Ascending aorta (tissue), 2 donors: ENCODE measurements around the gene PEX19. TPM values are rescaled to one million over a fixed set of nuclear protein-coding genes. Genes with fewer than 3 reads are reported as not detected.

ENCODE experiments used
- DNase-seq, 2 donors: peaks; one replicate each; pipeline ENCODE4 v3.0.0-alpha.2; 2019; ENCODE audit warnings: low spot score in 2 of 2
- H3K27ac ChIP-seq, 2 donors: fragments of 200-600 bp; sonication (generic); one replicate each; pipeline ENCODE4 v1.5.1; 2016 to 2017; ENCODE audit warnings: mild to moderate bottlenecking in 1 of 2
- H3K27me3 ChIP-seq: fragments of 200-600 bp; sonication (generic); one replicate; pipeline ENCODE4 v1.5.1; 2017
- H3K36me3 ChIP-seq, 2 donors: fragments of 200-600 bp; sonication (generic); one replicate each; pipeline ENCODE4 v1.5.1; 2016
- H3K4me1 ChIP-seq, 2 donors: fragments of 200-600 bp; sonication (generic); one replicate each; pipeline ENCODE4 v1.5.1; 2016 to 2017; ENCODE audit warnings: mild to moderate bottlenecking in 1 of 2
- H3K4me3 ChIP-seq, 2 donors: fragments of 200-600 bp; sonication (generic); one replicate each; pipeline ENCODE4 v1.5.1; 2016 to 2017; ENCODE audit warnings: mild to moderate bottlenecking in 1 of 2
- H3K9me3 ChIP-seq, 2 donors: fragments of 200-600 bp; sonication (generic); one replicate each; pipeline ENCODE4 v1.5.1; 2016
- CTCF ChIP-seq, 3 experiments: fragments of 200-600 bp in 2 of 3; fragments of 450-650 bp in 1 of 3; sonication (generic) in 2 of 3; IDR thresholded peaks; one replicate each; pipeline ENCODE4 v1.5.1; 2016 to 2019; ENCODE audit warnings: antibody characterized with exemption in 3 of 3, mild to moderate bottlenecking in 1 of 3, moderate library complexity in 1 of 3
- intact Hi-C: fragments of 100-400 bp; cut with DNase I; formaldehyde crosslinking; loops from one replicate; pipeline ENCODE4 v1.15.1; 2023
- total RNA-seq: library from RNA; depleted of rRNA; stranded (reverse); fragments of >200 nt; gene quantifications from one replicate; pipeline ENCODE4 v1.1.0, GENCODE V29; 2016

The PEX19 gene
- total RNA-seq, 1 donor from 2014 or later, result 36.6 TPM

- Histone ChIP-seq H3K27ac (no peak overlapping the region), H3K36me3 (peaks cover 55 to 59% of the 10 kb centered on the region in 2 donors), H3K27me3 (no peaks in the 10 kb centered on the region), H3K9me3 (no peaks in the 10 kb centered on the region), H3K4me3 (no peak overlapping the region), H3K4me1 (no peaks in the 10 kb centered on the region)
- no peak for DNase-seq
- TF ChIP-seq CTCF (IDR thresholded peaks at IDR 0.05), result no peak
- intact Hi-C loops, result no loop called here
Observed at GRCh38 chr1:160277987-160278386, 6.9 kb downstream of the PEX19 start.

GRCh38 chr1:160277330-160277729 lies 7.6 kb downstream of the PEX19 start:
- Histone ChIP-seq H3K27ac (no peak overlapping the region), H3K4me3 (no peak overlapping the region), H3K36me3 (peaks cover 54% of the 10 kb centered on the region in 2 donors), H3K27me3 (no peaks in the 10 kb centered on the region), H3K4me1 (no peaks in the 10 kb centered on the region), H3K9me3 (no peaks in the 10 kb centered on the region)
- intact Hi-C loops, result no loop called here
- DNase-seq, result no peak
- TF ChIP-seq CTCF (IDR thresholded peaks at IDR 0.05), result no peak

- intact Hi-C loops, result no loop called here
- H3K4me3 ChIP-seq, result no peak overlapping the region
- H3K4me1 ChIP-seq, result no peaks in the 10 kb centered on the region
- H3K9me3 ChIP-seq, result no peaks in the 10 kb centered on the region
- H3K27me3 ChIP-seq, result no peaks in the 10 kb centered on the region
- no peaks in the 10 kb centered on the region for H3K36me3 ChIP-seq
- no peak overlapping the region for H3K27ac ChIP-seq
- DNase-seq, result no peak
- no peak for TF ChIP-seq CTCF (IDR thresholded peaks at IDR 0.05)
Observed at GRCh38 chr1:160271025-160271424, 13.9 kb downstream of the PEX19 start.

GRCh38 chr1:160267284-160267991 lies 17.5 kb downstream of the PEX19 start:
- TF ChIP-seq CTCF (IDR thresholded peaks at IDR 0.05), result no peak
- DNase-seq, result no peak
- intact Hi-C loops, result no loop called here

GRCh38 chr1:160264795-160265307 lies 20.1 kb downstream of the PEX19 start:
- H3K4me3 ChIP-seq, result no peak overlapping the region
- no peak overlapping the region for H3K27ac ChIP-seq
- no peak for DNase-seq
- peaks cover 0 to 13% of the 10 kb centered on the region in 2 donors for H3K4me1 ChIP-seq
- TF ChIP-seq CTCF (IDR thresholded peaks at IDR 0.05), result no peak
- no peaks in the 10 kb centered on the region for H3K27me3 ChIP-seq
- H3K36me3 ChIP-seq, result no peaks in the 10 kb centered on the region
- intact Hi-C loops, result loop anchor here (5.0 kb wide), 4 partner anchors 58 to 892 kb away; partner anchors contain the start of genes PEA15, PIGM and USP21
- no peaks in the 10 kb centered on the region for H3K9me3 ChIP-seq

More at GRCh38 chr1:160267284-160267991, 17.5 kb downstream of the PEX19 start:
- no peak overlapping the region for H3K27ac ChIP-seq
- H3K9me3 ChIP-seq, result no peaks in the 10 kb centered on the region
- H3K4me1 ChIP-seq, result no peaks in the 10 kb centered on the region
- H3K27me3 ChIP-seq, result no peaks in the 10 kb centered on the region
- H3K4me3 ChIP-seq, result no peak overlapping the region
- H3K36me3 ChIP-seq, result no peaks in the 10 kb centered on the region
